GM18519 (cell line): ENCODE results near the gene MAD1L1.

Source experiments
- ATAC-seq: cut with Tn5 transposase; IDR thresholded peaks from one replicate; pipeline ENCODE4 v1.9.1; 2021; ENCODE audit warnings: mild to moderate bottlenecking, moderate library complexity; ENCODE audit not compliant: unreplicated experiment, low FRiP score

MAD1L1 gene

GRCh38 chr7:1914743-1915142, 318.0 kb downstream of the MAD1L1 start:
- no peak for ATAC-seq

GRCh38 chr7:1914321-1914720, 318.4 kb downstream of the MAD1L1 start:
- ATAC-seq = no peak

GRCh38 chr7:1913466-1914282, 319.1 kb downstream of the MAD1L1 start:
- ATAC-seq = no peak

DNA sequence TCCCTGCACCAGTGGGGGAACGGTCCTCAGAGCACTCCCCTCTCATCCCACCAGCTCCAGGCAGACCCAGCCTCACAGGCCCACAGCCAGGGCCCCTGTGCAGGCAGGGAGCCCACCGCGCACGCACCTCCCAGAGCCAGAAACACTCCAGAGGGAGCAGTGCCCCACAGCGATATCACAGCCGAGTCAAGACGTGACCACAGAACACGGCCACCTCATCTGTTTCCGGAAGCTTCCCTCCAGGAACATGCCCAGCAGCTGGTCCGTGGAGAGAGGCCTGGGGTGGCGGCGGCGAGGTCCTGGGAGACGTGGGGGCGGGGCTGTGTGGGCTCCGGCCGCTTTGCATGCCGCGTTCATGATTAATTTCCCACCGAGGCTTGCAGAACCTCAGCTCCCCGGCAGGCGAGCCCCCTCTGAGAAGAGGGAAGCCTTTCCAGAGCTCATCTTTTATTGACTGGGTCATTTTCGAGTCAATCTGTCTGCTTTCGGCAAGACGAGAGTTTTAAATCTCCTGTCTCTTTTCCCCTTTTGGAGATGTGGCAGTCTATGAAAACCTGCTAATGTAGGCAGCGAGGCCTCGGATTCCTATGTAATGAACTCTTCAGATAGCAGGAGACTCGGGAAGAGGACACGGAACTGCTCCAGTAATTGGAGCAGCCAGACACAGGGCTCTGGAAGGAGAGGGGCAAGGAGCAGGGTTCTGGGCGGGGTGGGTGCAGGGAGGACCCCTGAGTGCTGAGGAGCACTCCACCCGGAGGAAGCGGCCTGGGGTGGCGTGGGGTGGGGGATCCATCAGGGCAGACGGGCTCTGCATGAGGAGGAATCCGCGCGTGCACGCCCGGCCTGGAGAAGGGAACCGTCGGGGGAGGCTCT, 319.9 kb downstream of the MAD1L1 start:
- no peak for ATAC-seq

DNA sequence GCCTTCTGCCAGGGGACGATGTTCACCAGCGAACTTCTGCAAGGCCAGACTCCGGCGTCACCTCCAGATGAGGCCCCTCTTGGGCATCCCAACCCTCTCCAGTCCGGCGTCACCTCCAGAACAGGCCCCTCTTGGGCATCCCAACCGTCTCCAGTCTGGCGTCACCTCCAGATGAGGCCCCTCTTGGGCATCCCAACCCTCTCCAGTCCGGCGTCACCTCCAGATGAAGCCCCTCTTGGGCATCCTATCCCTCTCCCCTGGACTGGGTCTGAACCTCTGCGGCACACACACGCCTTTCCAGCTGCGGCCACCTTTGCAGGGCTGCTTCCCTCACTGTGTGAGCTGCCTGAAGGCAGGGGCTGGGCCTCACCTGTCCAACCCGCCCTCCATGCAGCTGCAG, 321.2 kb downstream of the MAD1L1 start:
- ATAC-seq = no peak

GRCh38 chr7:1910827-1911226, 321.9 kb downstream of the MAD1L1 start:
- no peak for ATAC-seq

- ATAC-seq = no peak
Observed at GRCh38 chr7:1910081-1910685, 322.6 kb downstream of the MAD1L1 start.

DNA sequence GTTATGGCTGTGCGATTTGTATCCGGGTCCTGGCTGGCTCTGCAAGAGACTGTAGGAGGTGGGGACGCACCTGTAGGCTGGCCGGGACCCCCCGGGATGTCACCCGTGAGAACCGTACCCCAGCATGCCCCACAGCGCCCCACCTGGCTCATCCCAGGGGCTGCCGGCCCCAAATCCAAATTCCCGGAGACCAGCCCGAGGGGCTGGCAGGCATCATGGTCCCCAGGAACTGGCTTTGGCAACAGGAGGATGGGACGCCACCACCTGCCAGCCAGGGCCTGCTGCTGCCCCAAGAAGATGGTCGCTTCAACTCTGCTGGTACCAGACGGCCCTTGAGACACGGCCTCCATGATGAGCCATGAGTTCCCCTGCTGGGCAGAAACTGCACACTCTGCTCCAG, 323.3 kb downstream of the MAD1L1 start:
- ATAC-seq = no peak

GRCh38 chr7:1908823-1909420, 323.8 kb downstream of the MAD1L1 start:
- no peak for ATAC-seq

GRCh38 chr7:1907751-1908365, 324.9 kb downstream of the MAD1L1 start:
- no peak for ATAC-seq

DNA sequence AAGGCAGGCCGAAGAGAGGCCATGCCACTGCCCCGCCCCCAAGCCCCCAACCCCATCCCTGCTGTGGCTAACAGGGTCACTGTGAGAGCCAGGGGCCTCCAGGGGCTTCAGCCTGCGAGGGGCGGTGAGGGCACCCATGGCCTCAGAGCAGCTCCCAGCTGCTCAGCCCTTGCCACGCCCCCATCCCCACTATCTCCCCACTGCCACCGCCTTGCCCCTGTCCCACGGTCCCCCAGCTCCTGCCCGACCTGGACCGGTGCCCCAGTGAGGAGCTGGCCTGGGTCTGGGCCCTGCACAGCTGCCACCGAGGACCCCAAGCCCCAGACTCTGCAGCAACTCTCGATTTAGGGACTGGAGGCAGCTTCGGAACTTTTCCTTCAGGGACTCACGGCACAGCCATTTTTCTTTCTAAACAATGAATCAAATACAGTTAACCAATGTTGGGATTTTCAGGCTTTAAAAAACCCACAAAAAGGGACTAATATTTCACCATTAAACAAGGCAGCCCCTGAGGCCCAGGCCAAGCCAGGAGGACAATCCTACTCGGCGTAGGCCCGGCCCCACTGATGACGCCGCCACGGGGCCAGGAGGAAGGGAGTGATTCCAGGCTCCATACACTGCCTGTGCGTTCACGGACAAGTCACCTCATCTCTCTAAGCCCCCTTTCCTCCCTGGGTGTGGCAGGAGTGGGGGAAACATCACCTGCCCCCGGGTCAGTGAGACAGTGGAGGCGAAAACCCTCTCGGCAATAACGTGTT, 325.6 kb downstream of the MAD1L1 start:
- ATAC-seq = no peak

GRCh38 chr7:1906087-1906830, 326.5 kb downstream of the MAD1L1 start:
- no peak for ATAC-seq

GRCh38 chr7:1902231-1902855, 330.4 kb downstream of the MAD1L1 start:
- no peak for ATAC-seq

GRCh38 chr7:1901431-1902210, 331.1 kb downstream of the MAD1L1 start:
- ATAC-seq = no peak

GRCh38 chr7:1900847-1901246, 331.9 kb downstream of the MAD1L1 start:
- no peak for ATAC-seq

DNA sequence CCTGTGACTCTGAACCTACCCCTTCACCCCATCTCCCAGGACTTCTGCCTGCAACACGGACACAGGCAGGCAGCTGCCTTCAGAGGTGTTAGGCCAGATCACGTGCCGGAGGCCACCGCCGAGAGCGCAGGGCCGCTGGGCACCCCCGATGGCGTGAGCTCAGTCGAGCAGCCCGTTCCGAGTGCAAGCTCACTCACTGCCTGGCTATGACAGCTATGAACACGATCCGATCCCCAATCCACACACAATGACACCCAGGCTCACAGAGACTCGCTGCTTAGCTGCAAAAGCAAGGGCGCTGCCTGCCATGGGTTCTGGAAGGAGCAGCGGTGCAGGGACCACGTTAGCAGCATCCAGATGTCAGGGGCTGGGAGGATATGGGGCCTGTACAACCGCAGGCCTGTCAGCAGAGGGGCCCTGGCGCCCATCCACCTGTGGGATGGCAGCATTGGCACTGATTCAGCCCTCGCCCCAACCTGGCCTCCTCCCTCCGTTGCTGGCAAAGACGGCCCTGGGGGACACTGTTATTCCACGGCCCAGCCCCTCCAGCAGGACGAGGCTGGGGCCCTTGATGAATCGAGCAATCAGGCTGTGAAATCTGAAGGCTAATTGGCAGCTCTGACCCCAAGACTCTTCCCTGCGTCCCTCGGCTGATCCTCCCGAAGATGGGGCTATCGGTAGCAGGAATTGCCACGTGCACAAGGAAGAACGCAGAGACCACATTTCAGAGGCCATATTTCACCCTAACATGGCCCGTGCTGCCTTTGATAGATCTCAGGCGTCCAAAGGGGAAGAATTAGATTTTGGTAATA, 332.6 kb downstream of the MAD1L1 start:
- ATAC-seq = no peak

DNA sequence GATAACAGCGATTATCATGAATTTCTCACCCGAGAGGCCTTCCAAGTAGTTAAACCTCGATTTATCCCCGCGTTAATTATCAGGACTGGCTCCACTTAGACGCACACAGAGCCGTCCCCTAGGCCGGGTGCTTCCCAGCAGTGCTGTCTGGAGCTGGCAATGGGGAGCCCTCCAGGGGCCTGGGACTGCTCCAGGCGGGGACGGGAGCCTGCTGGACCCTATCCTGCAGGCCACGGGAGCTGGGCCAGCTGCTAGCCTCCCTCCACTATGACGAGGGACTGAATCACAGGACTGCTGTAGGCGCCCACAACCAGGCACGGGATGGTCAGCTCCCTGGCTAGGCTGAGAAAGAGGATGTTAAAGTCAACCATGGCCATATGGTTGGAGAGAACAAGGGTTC, 333.5 kb downstream of the MAD1L1 start:
- ATAC-seq = no peak
